SU-DHL-6 (cell line): ENCODE data around the gene CMTR2.
A peak's percentile ranks its signal among the peaks of the same experiment; 100 is the strongest.
"Not testable (repeated sequence)": the region's sequence is repeated elsewhere in the genome, so short reads cannot be mapped to it uniquely, and the experiment has no call there.

Experiments used
- H2AFZ ChIP-seq: fragments of 200-600 bp; sonication (generic); 2 replicates; pipeline ENCODE4 v1.6.1; 2014; ENCODE audit warnings: low read depth, mild to moderate bottlenecking, moderate library complexity, mixed read lengths, antibody characterized with exemption, low read length; ENCODE audit not compliant: severe bottlenecking
- H3F3A ChIP-seq: fragments of 200-600 bp; shearing (Covaris generic); 2 replicates; pipeline ENCODE4 v1.6.0; 2016; ENCODE audit warnings: antibody characterized with exemption, mild to moderate bottlenecking; ENCODE audit not compliant: insufficient read depth
- H3K27ac ChIP-seq: fragments of 200-600 bp; sonication (generic); 2 replicates; pipeline ENCODE4 v1.5.1; 2016; ENCODE audit warnings: low read depth, mild to moderate bottlenecking, low read length, moderate library complexity, mixed read lengths
- H3K27me3 ChIP-seq: fragments of 200-600 bp; sonication (generic), shearing (Covaris generic); 2 replicates; pipeline ENCODE4 v1.6.0; 2014; ENCODE audit warnings: mild to moderate bottlenecking, low read length
- H3K36me3 ChIP-seq: fragments of 200-600 bp; sonication (generic); 2 replicates; pipeline ENCODE4 v1.6.1; 2014; ENCODE audit warnings: mild to moderate bottlenecking, low read length, mixed read lengths
- H3K4me2 ChIP-seq: fragments of 300-600, 200-600 bp; shearing (Covaris generic), sonication (generic); 2 replicates; pipeline ENCODE4 v1.6.0; 2014; ENCODE audit warnings: low read length, low read depth, mild to moderate bottlenecking; ENCODE audit not compliant: poor library complexity, severe bottlenecking
- H3K4me3 ChIP-seq: fragments of 200-600 bp; sonication (generic); 2 replicates; pipeline ENCODE4 v1.5.1; 2014; ENCODE audit warnings: antibody characterized with exemption, low read length, mild to moderate bottlenecking, mixed read lengths; ENCODE audit not compliant: insufficient read depth, poor library complexity, severe bottlenecking
- H3K79me2 ChIP-seq: fragments of 200-600 bp; sonication (generic); 2 replicates; pipeline ENCODE4 v1.6.1; 2014; ENCODE audit warnings: mild to moderate bottlenecking, low read length, moderate library complexity; ENCODE audit not compliant: insufficient read depth
- H3K9ac ChIP-seq: fragments of 200-600 bp; sonication (generic); 2 replicates; pipeline ENCODE4 v1.7.0; 2014; ENCODE audit warnings: mild to moderate bottlenecking, low read length
- H3K9me2 ChIP-seq: fragments of 200-600 bp; sonication (generic); replicated peaks from 2 replicates; pipeline ENCODE4 v1.6.1; 2014; ENCODE audit warnings: low read length; ENCODE audit not compliant: insufficient read depth
- H3K9me3 ChIP-seq: fragments of 200-600 bp; sonication (generic); 2 replicates; pipeline ENCODE4 v1.6.1; 2014; ENCODE audit warnings: low read length, mixed read lengths; ENCODE audit not compliant: insufficient read depth
- H4K20me1 ChIP-seq: fragments of 200-600 bp; sonication (generic); 2 replicates; pipeline ENCODE4 v1.6.1; 2014; ENCODE audit warnings: low read depth, mild to moderate bottlenecking, antibody characterized with exemption, low read length, moderate library complexity, mixed read lengths
- CTCF ChIP-seq: fragments of 200-600 bp; sonication (generic); IDR thresholded peaks from one replicate; pipeline ENCODE4 v1.5.1; 2017; ENCODE audit warnings: antibody characterized with exemption, mild to moderate bottlenecking, low read length, moderate library complexity; ENCODE audit not compliant: insufficient read depth, poor library complexity, severe bottlenecking
- EZH2phosphoT487 ChIP-seq: fragments of 200-600 bp; sonication (generic), shearing (Covaris generic); conservative IDR thresholded peaks from 2 replicates; pipeline ENCODE4 v1.6.1; 2018; ENCODE audit warnings: mild to moderate bottlenecking, antibody characterized with exemption, low read length, moderate library complexity, mixed read lengths

CMTR2 gene

DNA sequence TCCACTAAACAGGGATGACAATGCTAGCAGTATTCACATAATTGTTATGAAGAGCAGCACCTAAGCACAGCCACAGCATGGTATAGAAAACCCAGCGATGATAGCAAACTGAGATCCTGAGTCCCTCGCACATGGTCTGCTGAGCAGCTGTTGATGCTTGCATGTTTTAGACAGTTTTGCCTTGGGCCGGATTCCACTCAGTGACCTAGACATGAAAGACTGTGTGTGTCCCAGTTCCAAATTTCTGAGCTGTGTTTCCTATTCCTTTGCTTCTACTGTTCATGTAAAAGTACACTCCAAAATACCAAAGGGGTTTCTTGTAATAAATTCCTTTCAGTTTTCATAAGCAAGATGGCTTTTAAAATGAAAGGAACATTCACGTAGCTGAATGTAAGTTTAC lies 30.8 kb upstream of the CMTR2 start:
- Histone ChIP-seq H3K27me3 (no peaks in the 10 kb centered on the region), H3K36me3 (no peaks in the 10 kb centered on the region), H3K27ac (no peak overlapping the region), H3K9me2 (no peaks in the 10 kb centered on the region), H3K79me2 (no peaks in the 10 kb centered on the region), H3K4me2 (no peak overlapping the region), H2AFZ (no peak overlapping the region), H3K9ac (no peak overlapping the region), H3F3A (no peaks in the 10 kb centered on the region), H3K4me3 (no peak overlapping the region), H3K9me3 (no peaks in the 10 kb centered on the region), H4K20me1 (no peaks in the 10 kb centered on the region)
- no peak for TF ChIP-seq CTCF
- TF ChIP-seq EZH2phosphoT487, result no peak

GRCh38 chr16:71315269-71315668 lies 26.1 kb upstream of the CMTR2 start:
- Histone ChIP-seq H3K9me2 (no peaks in the 10 kb centered on the region), H2AFZ (no peak overlapping the region), H3F3A (no peaks in the 10 kb centered on the region), H4K20me1 (no peaks in the 10 kb centered on the region), H3K9me3 (no peaks in the 10 kb centered on the region), H3K27me3 (no peaks in the 10 kb centered on the region), H3K9ac (no peak overlapping the region), H3K4me3 (no peak overlapping the region), H3K4me2 (no peak overlapping the region), H3K36me3 (no peaks in the 10 kb centered on the region), H3K27ac (no peak overlapping the region), H3K79me2 (no peaks in the 10 kb centered on the region)
- no peak for TF ChIP-seq EZH2phosphoT487
- no peak for TF ChIP-seq CTCF

DNA sequence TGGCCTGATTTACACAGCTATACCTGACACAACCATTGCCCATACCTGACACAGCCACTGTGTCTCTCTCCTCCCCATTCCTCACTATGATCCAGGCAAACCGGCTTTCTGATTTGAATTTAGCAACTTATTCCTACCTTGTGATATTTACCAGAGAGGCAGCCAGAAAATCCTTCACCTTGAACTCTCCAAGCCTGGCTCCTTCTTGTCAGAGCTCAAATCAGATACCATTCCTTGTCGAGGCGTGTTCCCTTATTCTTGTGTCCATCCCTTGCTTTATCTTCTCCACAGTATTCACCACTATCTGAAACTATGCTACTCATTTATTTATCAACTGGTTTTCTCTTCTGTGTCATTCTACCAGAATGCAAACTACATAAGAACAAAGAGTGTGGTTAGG lies 24.4 kb upstream of the CMTR2 start:
- not testable (repeated sequence) for H3K79me2 ChIP-seq

DNA sequence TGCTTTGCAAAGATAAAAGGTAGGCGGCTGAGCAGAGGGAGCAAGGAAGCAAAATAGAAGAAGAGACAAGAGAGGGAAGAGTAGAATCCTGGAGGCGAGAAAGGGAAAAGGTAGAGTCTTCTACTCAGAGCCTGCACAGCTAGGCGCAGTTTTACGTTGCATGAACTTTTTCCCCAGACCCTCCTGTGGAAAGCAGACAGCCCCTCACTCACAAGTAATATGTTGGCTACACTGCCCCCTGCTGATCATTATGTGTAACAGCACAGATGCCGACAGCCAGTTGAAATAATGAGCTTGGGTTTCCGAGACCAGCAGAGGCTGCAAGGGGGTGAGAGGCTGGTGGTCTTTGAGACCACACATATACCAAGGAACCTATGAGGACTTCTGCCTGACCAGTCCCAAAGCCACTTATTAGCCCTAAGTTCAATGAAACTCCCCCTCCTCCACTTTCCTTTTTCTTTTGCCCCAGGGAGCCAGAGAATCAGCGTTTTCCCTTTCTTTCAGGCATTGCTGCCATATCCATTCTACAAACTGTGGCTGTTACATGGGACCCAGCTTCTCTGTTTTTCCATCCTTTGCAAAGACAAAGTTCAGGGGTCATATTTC lies 22.5 kb upstream of the CMTR2 start:
- H3K9me2 ChIP-seq, result no peaks in the 10 kb centered on the region
- H3K27me3 ChIP-seq, result no peaks in the 10 kb centered on the region
- no peak overlapping the region for H2AFZ ChIP-seq
- H3K27ac ChIP-seq, result no peak overlapping the region
- H4K20me1 ChIP-seq, result no peaks in the 10 kb centered on the region
- H3K9ac ChIP-seq, result no peak overlapping the region
- H3K79me2 ChIP-seq, result no peaks in the 10 kb centered on the region
- H3K36me3 ChIP-seq, result no peaks in the 10 kb centered on the region
- no peak overlapping the region for H3K4me3 ChIP-seq
- no peaks in the 10 kb centered on the region for H3K9me3 ChIP-seq
- no peaks in the 10 kb centered on the region for H3F3A ChIP-seq
- no peak overlapping the region for H3K4me2 ChIP-seq
- TF ChIP-seq EZH2phosphoT487 (no peak), CTCF (peak; percentile 71)

More for the DNA sequence above, 24.4 kb upstream of the CMTR2 start:
- not testable (repeated sequence) for H3K27ac ChIP-seq, H3K4me3 ChIP-seq, H3K36me3 ChIP-seq, H2AFZ ChIP-seq, H3K9me2 ChIP-seq, H3K9me3 ChIP-seq, H4K20me1 ChIP-seq, H3K9ac ChIP-seq, H3K27me3 ChIP-seq, H3K4me2 ChIP-seq, H3F3A ChIP-seq
